Measurements from ENCODE around the gene PRKCQ. TPM values are rescaled to one million over a fixed set of nuclear protein-coding genes. Genes with fewer than 3 reads are reported as not detected.
A peak's percentile ranks its signal among the peaks of the same experiment; 100 is the strongest.

Gene PRKCQ
- total RNA-seq, 1 experiment from 2014 or later = 12.1 TPM

- no peak for TF ChIP-seq CTCF (conservative IDR thresholded peaks at IDR 0.05)
- peak overlapping the region in 2 of 3 experiments; percentile 22 to 45; a peak in 1 of 7 replicates for H3K27ac Mint-ChIP-seq
- H3K9me3 Mint-ChIP-seq = no peaks in the 10 kb centered on the region
- H3K4me1 Mint-ChIP-seq = peaks cover 46 to 60% of the 10 kb centered on the region in 2 experiments
- H3K9ac ChIP-seq (ENCODE audit: extremely low read depth, insufficient read length, low read length) = no peak overlapping the region
- no peak overlapping the region for H3K23ac ChIP-seq (ENCODE audit: insufficient read length, low read depth, low read length)
- H2AFZ ChIP-seq (ENCODE audit: low read length) = no peak overlapping the region
- no peak overlapping the region for H2BK120ac ChIP-seq (ENCODE audit: low read depth, low read length, poor library complexity, severe bottlenecking)
- no peaks in the 10 kb centered on the region for H4K20me1 ChIP-seq (ENCODE audit: control insufficient read depth, insufficient read depth, insufficient read length)
- H4K8ac ChIP-seq (replicated peaks; ENCODE audit: insufficient read length, low read depth, low read length) = no peak overlapping the region
- H3K27ac ChIP-seq (ENCODE audit: insufficient read length, low read depth, low read length) = no peak overlapping the region
- WGBS (ENCODE audit: extremely low coverage, insufficient read length, low lambda C conversion rate) = no CpG with 5 or more reads among the region's 3 CpGs
- H3K4me1 ChIP-seq (ENCODE audit: insufficient read depth, low read length) = peaks cover 13% of the 10 kb centered on the region; the same call in 1 of the 2 replicates
- H3K14ac ChIP-seq (ENCODE audit: insufficient read depth, low read length) = no peak overlapping the region
- no peak overlapping the region for H3K4me2 ChIP-seq (ENCODE audit: insufficient read depth, insufficient read length, low read length)
- no peaks in the 10 kb centered on the region for H3K36me3 Mint-ChIP-seq (ENCODE audit: insufficient read depth in 1 of 3, low read depth in 3 of 3)
- H3K4me3 Mint-ChIP-seq = no peak overlapping the region
- no peaks in the 10 kb centered on the region for H3K79me2 ChIP-seq (ENCODE audit: insufficient read depth, low read length)
- H3K56ac ChIP-seq (ENCODE audit: insufficient read length, low read depth, low read length) = no peak overlapping the region
- H3K27me3 ChIP-seq (ENCODE audit: insufficient read depth, low read length) = no peaks in the 10 kb centered on the region
- no peaks in the 10 kb centered on the region for H3K23me2 ChIP-seq (ENCODE audit: insufficient read length, low read depth, low read length, poor library complexity, severe bottlenecking)
- H3T11ph ChIP-seq (ENCODE audit: low read length) = no peak overlapping the region
- H2BK20ac ChIP-seq (ENCODE audit: low read depth, low read length, poor library complexity, severe bottlenecking) = no peak overlapping the region
- no peaks in the 10 kb centered on the region for H3K9me3 ChIP-seq (ENCODE audit: control insufficient read depth, low read depth, low read length)
- no peak overlapping the region for H3K4ac ChIP-seq (ENCODE audit: low read depth, low read length)
- no peaks in the 10 kb centered on the region; the same call in 1 of the 2 replicates for H3K27me3 Mint-ChIP-seq (ENCODE audit: low read depth)
- H4K91ac ChIP-seq (ENCODE audit: insufficient read length, low read depth, low read length) = no peak overlapping the region
- DNase-seq = no peak
- no peak overlapping the region for H2AK5ac ChIP-seq (ENCODE audit: insufficient read length, low read length)
- H2BK15ac ChIP-seq (ENCODE audit: low read depth, low read length) = no peak overlapping the region
- no peak overlapping the region for H4K5ac ChIP-seq (ENCODE audit: insufficient read length, low read depth, low read length)
- H2BK12ac ChIP-seq (ENCODE audit: insufficient read length, low read depth, low read length) = no peak overlapping the region
- no peak overlapping the region for H2BK5ac ChIP-seq (ENCODE audit: insufficient read length, low read length)
- H3K79me1 ChIP-seq (ENCODE audit: insufficient read depth, low read depth, low read length, poor library complexity, severe bottlenecking) = no peaks in the 10 kb centered on the region
- no peak overlapping the region for H3K18ac ChIP-seq (ENCODE audit: insufficient read length, low read depth, low read length)
Measured at GRCh38 chr10:6624392-6624791, 44.3 kb upstream of the PRKCQ start.
